ENCODE measurements around the gene TMIGD3.
A peak's percentile ranks its signal among the peaks of the same experiment; 100 is the strongest.

The TMIGD3 gene

DNA sequence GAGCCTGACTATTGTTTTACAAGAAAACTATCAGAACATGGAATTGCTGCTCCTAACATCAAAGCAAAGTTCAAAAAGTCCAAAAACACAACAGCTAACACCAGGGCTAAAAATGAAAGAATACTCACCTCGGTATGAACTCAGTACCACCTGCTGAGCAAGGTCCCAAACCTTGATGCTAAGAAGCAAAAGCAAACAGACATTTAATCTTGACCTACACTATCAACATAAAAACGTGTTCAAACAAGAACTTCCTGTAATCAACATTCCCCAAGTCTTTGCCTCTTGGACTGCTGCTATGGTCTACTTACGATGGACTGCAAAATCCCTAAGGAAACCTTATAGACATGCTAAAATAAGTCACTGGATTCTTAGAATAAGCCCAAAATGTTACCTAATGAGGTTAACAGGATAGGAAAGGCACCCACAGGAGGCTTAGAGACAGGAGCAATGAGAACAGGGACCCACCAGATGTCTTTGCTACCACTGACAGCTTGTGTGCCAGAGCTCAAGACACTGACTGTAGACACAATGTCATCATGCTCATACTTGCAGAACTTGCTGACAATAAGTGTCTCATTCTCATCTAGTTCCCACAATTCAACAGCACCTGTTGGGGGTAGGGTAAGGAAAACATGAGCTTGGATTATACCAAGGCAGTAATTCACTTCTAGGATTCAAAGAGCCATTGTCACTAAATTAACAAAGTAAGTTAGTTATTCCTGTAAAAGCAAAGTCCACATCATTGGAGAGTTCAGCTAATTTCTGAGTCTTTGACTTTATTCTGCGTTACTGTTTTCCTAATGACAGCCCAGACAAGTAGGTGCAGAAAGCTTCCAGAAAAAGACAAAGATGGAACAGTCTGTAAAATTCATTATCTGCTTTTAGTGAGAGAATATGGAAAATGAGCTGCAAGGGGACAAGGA, 56.2 kb downstream of the TMIGD3 start:
- no peak for DNase-seq (ENCODE audit: low read depth)

- DNase-seq (ENCODE audit: low read depth) = no peak
These were observed 56.9 kb downstream of the TMIGD3 start for GRCh38 chr1:111446546-111446945.

GRCh38 chr1:111444031-111444430, 59.4 kb downstream of the TMIGD3 start:
- DNase-seq (ENCODE audit: low read depth) = no peak

- DNase-seq (ENCODE audit: low read depth) = no peak
These were observed 61.0 kb downstream of the TMIGD3 start for GRCh38 chr1:111442457-111442856.

DNA sequence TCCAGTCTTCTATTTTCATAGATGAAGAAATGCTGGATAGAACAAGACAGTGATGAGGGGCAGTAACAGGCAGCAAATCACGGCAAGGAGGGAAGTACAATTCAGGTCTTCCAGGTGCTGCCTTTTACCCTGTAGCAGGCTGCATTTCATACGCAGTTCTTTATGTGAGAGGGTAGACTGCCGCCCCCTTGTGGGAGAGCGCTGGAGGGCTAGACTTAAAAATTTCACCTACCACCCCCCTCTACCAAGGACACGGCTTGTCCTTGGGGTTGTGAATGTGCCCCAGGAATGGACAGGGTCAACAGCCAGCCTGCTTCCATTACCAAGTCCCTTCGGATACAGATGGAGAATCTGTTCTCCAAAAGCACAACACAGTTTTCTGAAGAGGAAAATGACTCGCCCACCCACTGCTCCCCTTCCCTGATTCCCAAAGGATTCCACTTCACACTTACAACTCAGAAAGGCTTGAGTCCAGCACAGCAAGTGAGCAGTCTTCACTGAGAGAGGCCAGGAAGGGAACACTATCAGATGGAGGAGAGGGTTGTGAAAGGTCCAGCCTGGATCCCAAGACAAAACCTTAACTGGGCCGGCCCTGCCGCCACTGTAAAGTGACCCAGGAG, 61.8 kb downstream of the TMIGD3 start:
- peak; percentile 21 for DNase-seq (ENCODE audit: low read depth)

DNA sequence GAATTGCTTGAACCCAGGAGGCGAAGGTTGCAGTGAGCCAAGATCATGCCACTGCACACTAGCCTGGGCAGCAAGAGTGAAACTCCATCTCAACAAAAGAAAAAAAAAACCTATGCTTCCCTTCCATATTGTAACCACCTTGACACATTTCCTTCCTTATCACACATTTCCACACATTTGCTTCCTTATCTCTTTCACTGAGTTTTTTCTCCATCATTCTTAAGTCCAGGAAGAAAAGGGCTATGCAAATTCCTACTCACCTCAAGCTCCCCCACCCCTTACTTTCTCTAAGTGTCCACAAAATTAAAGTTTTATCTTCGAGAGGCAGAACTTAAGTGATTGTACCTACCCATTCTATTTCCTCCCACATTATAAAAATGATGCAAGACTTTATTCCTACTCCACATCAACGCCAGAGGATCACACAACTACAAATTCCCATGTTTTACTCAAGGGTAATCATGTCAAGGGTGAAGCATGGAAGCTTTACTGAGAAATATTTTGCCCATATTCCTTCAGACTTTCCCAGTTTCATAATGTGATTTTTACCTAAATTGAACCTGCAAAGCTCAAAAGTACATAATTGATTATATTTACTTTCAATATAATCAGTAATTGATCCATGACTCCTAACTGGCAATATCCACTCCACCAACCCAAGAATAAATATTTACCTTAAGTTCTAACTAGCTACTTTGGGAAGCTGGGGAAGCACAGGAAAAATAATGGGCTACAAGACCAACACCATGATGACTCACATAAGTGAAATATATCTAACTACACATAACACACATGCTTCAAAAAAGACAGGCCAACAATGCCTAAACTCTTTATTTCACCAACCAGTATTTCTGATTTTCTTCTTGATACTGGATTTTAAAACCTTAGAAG, 63.7 kb downstream of the TMIGD3 start:
- no peak for DNase-seq (ENCODE audit: low read depth)

GRCh38 chr1:111436726-111437125, 66.7 kb downstream of the TMIGD3 start:
- DNase-seq (ENCODE audit: low read depth) = peak; percentile 41

Data from amniotic epithelial cell (primary cell).